Measurements from ENCODE around the gene SRRM5.

SRRM5 gene

GRCh38 chr19:43605875-43606568, 5.9 kb upstream of the SRRM5 start:
- no peaks in the 10 kb centered on the region for H3K4me1 ChIP-seq (ENCODE audit: control insufficient read depth, insufficient read depth, low read length)
- no peak overlapping the region for H3K4me3 ChIP-seq (ENCODE audit: low read length)
- no peaks in the 10 kb centered on the region for H3K9me3 ChIP-seq (ENCODE audit: control insufficient read depth, low read length)
- no peak overlapping the region for H3K9ac ChIP-seq (ENCODE audit: low read length)
- DNase-seq (ENCODE audit: low read depth): no peak
- H3K27me3 ChIP-seq (replicated peaks; ENCODE audit: control insufficient read depth, insufficient read depth, low read length): no peaks in the 10 kb centered on the region
- H3K36me3 ChIP-seq (ENCODE audit: control insufficient read depth, insufficient read depth, low read length, severe bottlenecking): peaks cover 12% of the 10 kb centered on the region

DNA sequence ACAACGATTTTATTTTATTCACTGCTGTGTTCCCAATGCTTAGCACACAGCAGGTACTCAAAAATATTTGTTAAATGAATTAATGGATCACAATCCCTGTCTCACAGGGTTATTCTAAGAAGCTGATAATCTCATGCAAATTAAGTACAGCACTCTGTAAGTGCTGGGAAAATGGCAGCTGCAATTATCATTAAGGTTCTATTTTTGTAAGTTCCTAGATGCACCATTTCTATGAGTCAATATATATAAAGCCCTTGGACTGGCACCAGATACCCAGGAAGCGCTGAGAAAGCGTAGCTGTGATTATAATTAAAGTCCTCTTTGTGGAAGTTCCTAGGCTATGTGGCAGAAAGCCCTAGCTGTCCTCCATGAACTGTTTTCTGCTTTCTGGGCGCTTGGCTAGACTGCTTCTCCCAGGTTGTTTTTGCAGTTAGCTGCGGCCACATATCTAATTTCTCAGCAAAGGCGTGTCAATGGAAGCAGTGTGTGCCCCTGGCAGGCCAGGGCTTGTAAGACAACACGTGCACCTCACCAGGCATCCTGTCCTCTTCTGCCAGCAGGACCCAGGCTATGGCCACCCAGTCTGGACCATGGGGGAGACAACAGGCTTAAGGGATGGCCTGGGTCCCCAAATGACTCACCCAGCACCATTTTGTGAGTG, 5.2 kb upstream of the SRRM5 start:
- no peaks in the 10 kb centered on the region for H3K9me3 ChIP-seq (ENCODE audit: control insufficient read depth, low read length)
- no peak overlapping the region for H3K4me3 ChIP-seq (ENCODE audit: low read length)
- no peaks in the 10 kb centered on the region for H3K4me1 ChIP-seq (ENCODE audit: control insufficient read depth, insufficient read depth, low read length)
- H3K27me3 ChIP-seq (replicated peaks; ENCODE audit: control insufficient read depth, insufficient read depth, low read length): no peaks in the 10 kb centered on the region
- peaks cover 10% of the 10 kb centered on the region for H3K36me3 ChIP-seq (ENCODE audit: control insufficient read depth, insufficient read depth, low read length, severe bottlenecking)
- no peak overlapping the region for H3K9ac ChIP-seq (ENCODE audit: low read length)
- no peak for DNase-seq (ENCODE audit: low read depth)

DNA sequence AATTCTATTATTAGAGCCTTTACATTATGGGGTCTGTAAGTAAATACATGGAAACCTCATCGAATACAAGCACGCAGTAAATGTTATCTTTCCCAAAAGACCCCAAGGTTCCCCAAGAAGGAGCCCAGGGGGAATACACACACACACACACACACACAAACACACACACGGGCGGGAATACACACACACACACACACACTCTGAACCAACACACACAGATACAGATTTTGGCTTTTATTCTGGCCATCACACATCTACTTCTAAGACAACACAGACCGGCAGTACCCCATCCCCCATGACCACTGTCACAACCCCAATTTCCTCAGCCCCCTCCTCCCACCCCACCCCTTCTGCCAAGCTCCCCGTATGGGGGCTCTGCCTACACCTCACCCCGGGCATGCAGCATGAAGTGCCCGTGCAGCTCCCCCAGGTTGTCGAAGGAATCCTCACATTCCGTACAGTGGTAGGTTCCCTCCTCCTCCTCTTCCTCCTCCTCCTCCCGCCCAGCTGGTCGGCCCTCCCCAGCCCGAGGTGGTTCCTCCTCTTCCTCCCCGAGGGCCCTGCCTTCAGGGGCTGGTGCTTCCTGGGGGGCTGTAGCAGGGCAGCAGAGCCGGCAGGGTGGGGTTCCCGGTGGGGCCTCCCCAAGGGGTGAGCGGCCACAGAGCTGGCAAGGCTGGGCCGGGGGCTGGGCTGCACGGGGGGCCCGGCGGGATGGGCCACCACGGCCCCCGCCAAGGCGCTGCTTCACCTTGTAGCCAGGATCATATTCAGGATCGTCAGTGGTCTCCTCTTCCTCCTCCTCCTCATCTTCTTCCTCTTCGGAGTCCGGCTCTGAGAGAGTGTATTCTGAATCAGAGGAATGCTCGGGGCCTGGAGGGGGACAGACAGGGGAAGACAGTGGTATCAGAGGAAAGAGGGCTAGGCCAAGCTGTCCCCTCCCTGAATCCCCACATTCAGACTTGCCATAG, 4.4 kb upstream of the SRRM5 start:
- H3K4me1 ChIP-seq (ENCODE audit: control insufficient read depth, insufficient read depth, low read length): no peaks in the 10 kb centered on the region
- H3K9ac ChIP-seq (ENCODE audit: low read length): no peak overlapping the region
- H3K4me3 ChIP-seq (ENCODE audit: low read length): no peak overlapping the region
- H3K9me3 ChIP-seq (ENCODE audit: control insufficient read depth, low read length): no peaks in the 10 kb centered on the region
- peaks cover 17% of the 10 kb centered on the region for H3K36me3 ChIP-seq (ENCODE audit: control insufficient read depth, insufficient read depth, low read length, severe bottlenecking)
- no peak for DNase-seq (ENCODE audit: low read depth)
- no peaks in the 10 kb centered on the region for H3K27me3 ChIP-seq (replicated peaks; ENCODE audit: control insufficient read depth, insufficient read depth, low read length)

DNA sequence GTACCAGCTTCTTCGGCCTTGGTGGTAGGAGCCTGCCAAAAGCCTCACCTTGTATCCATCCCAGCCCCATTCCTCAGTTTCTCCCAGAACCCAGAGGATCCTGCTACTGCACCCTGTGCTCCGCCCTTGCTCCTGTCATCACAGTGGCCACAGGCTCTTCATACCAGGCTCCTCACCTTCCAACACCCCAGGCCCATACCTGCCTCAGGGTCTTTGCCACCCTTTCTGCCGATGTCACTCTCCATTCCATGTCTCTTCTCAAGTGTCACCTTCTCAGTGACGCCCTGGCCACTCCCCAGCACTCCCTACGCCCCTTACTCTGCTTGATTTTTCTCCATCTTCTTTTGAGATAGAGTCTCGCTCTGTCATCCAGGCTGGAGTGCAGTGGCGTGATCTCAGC, 2.0 kb upstream of the SRRM5 start:
- H3K4me1 ChIP-seq (ENCODE audit: control insufficient read depth, insufficient read depth, low read length): no peaks in the 10 kb centered on the region
- DNase-seq (ENCODE audit: low read depth): no peak
- peaks cover 31% of the 10 kb centered on the region for H3K36me3 ChIP-seq (ENCODE audit: control insufficient read depth, insufficient read depth, low read length, severe bottlenecking)
- H3K9ac ChIP-seq (ENCODE audit: low read length): no peak overlapping the region
- no peaks in the 10 kb centered on the region for H3K9me3 ChIP-seq (ENCODE audit: control insufficient read depth, low read length)
- no peaks in the 10 kb centered on the region for H3K27me3 ChIP-seq (replicated peaks; ENCODE audit: control insufficient read depth, insufficient read depth, low read length)
- no peak overlapping the region for H3K4me3 ChIP-seq (ENCODE audit: low read length)

- H3K36me3 ChIP-seq (ENCODE audit: control insufficient read depth, insufficient read depth, low read length, severe bottlenecking): peaks cover 31% of the 10 kb centered on the region
- no peak for DNase-seq (ENCODE audit: low read depth)
- H3K4me3 ChIP-seq (ENCODE audit: low read length): no peak overlapping the region
- H3K27me3 ChIP-seq (replicated peaks; ENCODE audit: control insufficient read depth, insufficient read depth, low read length): no peaks in the 10 kb centered on the region
- H3K9me3 ChIP-seq (ENCODE audit: control insufficient read depth, low read length): no peaks in the 10 kb centered on the region
- no peaks in the 10 kb centered on the region for H3K4me1 ChIP-seq (ENCODE audit: control insufficient read depth, insufficient read depth, low read length)
- H3K9ac ChIP-seq (ENCODE audit: low read length): no peak overlapping the region
Observed at GRCh38 chr19:43610493-43610892, 1.4 kb upstream of the SRRM5 start.

GRCh38 chr19:43612374-43612773, 486 bp downstream of the SRRM5 start:
- no peak overlapping the region for H3K4me3 ChIP-seq (ENCODE audit: low read length)
- H3K27me3 ChIP-seq (replicated peaks; ENCODE audit: control insufficient read depth, insufficient read depth, low read length): no peaks in the 10 kb centered on the region
- no peak for DNase-seq (ENCODE audit: low read depth)
- no peaks in the 10 kb centered on the region for H3K4me1 ChIP-seq (ENCODE audit: control insufficient read depth, insufficient read depth, low read length)
- H3K36me3 ChIP-seq (ENCODE audit: control insufficient read depth, insufficient read depth, low read length, severe bottlenecking): peaks cover 21% of the 10 kb centered on the region
- H3K9me3 ChIP-seq (ENCODE audit: control insufficient read depth, low read length): no peaks in the 10 kb centered on the region
- no peak overlapping the region for H3K9ac ChIP-seq (ENCODE audit: low read length)

- Histone ChIP-seq H3K9me3 (ENCODE audit: control insufficient read depth, low read length) (no peaks in the 10 kb centered on the region), H3K4me3 (ENCODE audit: low read length) (no peak overlapping the region), H3K36me3 (ENCODE audit: control insufficient read depth, insufficient read depth, low read length, severe bottlenecking) (peaks cover 21% of the 10 kb centered on the region), H3K9ac (ENCODE audit: low read length) (no peak overlapping the region), H3K27me3 (replicated peaks; ENCODE audit: control insufficient read depth, insufficient read depth, low read length) (no peaks in the 10 kb centered on the region), H3K4me1 (ENCODE audit: control insufficient read depth, insufficient read depth, low read length) (peaks cover 14% of the 10 kb centered on the region)
- no peak for DNase-seq (ENCODE audit: low read depth)
Observed at GRCh38 chr19:43616306-43616705, 4.4 kb downstream of the SRRM5 start.

- H3K27me3 ChIP-seq (replicated peaks; ENCODE audit: control insufficient read depth, insufficient read depth, low read length): no peaks in the 10 kb centered on the region
- H3K9me3 ChIP-seq (ENCODE audit: control insufficient read depth, low read length): no peaks in the 10 kb centered on the region
- DNase-seq (ENCODE audit: low read depth): no peak
- no peak overlapping the region for H3K4me3 ChIP-seq (ENCODE audit: low read length)
- H3K36me3 ChIP-seq (ENCODE audit: control insufficient read depth, insufficient read depth, low read length, severe bottlenecking): peaks cover 19% of the 10 kb centered on the region
- H3K9ac ChIP-seq (ENCODE audit: low read length): no peak overlapping the region
- peaks cover 14% of the 10 kb centered on the region for H3K4me1 ChIP-seq (ENCODE audit: control insufficient read depth, insufficient read depth, low read length)
Observed at GRCh38 chr19:43616954-43617353, 5.1 kb downstream of the SRRM5 start.

- Histone ChIP-seq H3K9ac (ENCODE audit: low read length) (peak overlapping the region; percentile 88), H3K4me1 (ENCODE audit: control insufficient read depth, insufficient read depth, low read length) (peaks cover 14% of the 10 kb centered on the region), H3K27me3 (replicated peaks; ENCODE audit: control insufficient read depth, insufficient read depth, low read length) (no peaks in the 10 kb centered on the region), H3K9me3 (ENCODE audit: control insufficient read depth, low read length) (no peaks in the 10 kb centered on the region), H3K36me3 (ENCODE audit: control insufficient read depth, insufficient read depth, low read length, severe bottlenecking) (peaks cover under 1% of the 10 kb centered on the region), H3K4me3 (ENCODE audit: low read length) (peak overlapping the region; percentile 94)
- DNase-seq (ENCODE audit: low read depth): no peak
Observed at GRCh38 chr19:43618921-43619261, 7.0 kb downstream of the SRRM5 start.

- Histone ChIP-seq H3K36me3 (ENCODE audit: control insufficient read depth, insufficient read depth, low read length, severe bottlenecking) (no peaks in the 10 kb centered on the region), H3K27me3 (replicated peaks; ENCODE audit: control insufficient read depth, insufficient read depth, low read length) (no peaks in the 10 kb centered on the region), H3K4me3 (ENCODE audit: low read length) (peak within 1 kb of the TSS; percentile 94), H3K4me1 (ENCODE audit: control insufficient read depth, insufficient read depth, low read length) (peaks cover 14% of the 10 kb centered on the region), H3K9ac (ENCODE audit: low read length) (peak within 1 kb of the TSS; percentile 88), H3K9me3 (ENCODE audit: control insufficient read depth, low read length) (no peaks in the 10 kb centered on the region)
- DNase-seq (ENCODE audit: low read depth): peak; percentile 95
Observed at GRCh38 chr19:43619262-43620060, 7.6 kb downstream of the SRRM5 start, which contains the start of gene ZNF428. Gene ZNF428 (minus strand): TSS chr19:43619629. CDS start chr19:43614304, 5,325 bp downstream.

Data from adipocyte (in vitro differentiated cells).